Left ventricle myocardium inferior (tissue), 1 donor: ENCODE measurements around the gene TEX51. TPM values are rescaled to one million over a fixed set of nuclear protein-coding genes. Genes with fewer than 3 reads are reported as not detected.

Source experiments
- DNase-seq: peaks from one replicate; pipeline ENCODE4 v3.0.0-alpha.2; 2020
- H3K27ac ChIP-seq: fragments of 200-600 bp; replicated peaks from 2 replicates; pipeline ENCODE4 v1.8.0; 2021
- H3K27me3 ChIP-seq: fragments of 200-600 bp; 2 replicates; pipeline ENCODE4 v1.8.0; 2021; ENCODE audit warnings: low read depth
- H3K36me3 ChIP-seq: fragments of 200-600 bp; 2 replicates; pipeline ENCODE4 v1.8.0; 2021
- H3K4me1 ChIP-seq: fragments of 200-600 bp; 2 replicates; pipeline ENCODE4 v1.8.0; 2021
- H3K4me3 ChIP-seq: fragments of 200-600 bp; 2 replicates; pipeline ENCODE4 v1.8.0; 2021; ENCODE audit warnings: mild to moderate bottlenecking, moderate library complexity
- H3K9me3 ChIP-seq: fragments of 200-600 bp; replicated peaks from 2 replicates; pipeline ENCODE4 v1.8.0; 2021
- CTCF ChIP-seq: fragments of 200-600 bp; IDR thresholded peaks from 2 replicates; pipeline ENCODE4 v1.8.0; 2021; ENCODE audit warnings: antibody characterized with exemption, mild to moderate bottlenecking, borderline replicate concordance
- intact Hi-C: fragments of 100-400 bp; cut with micrococcal nuclease; formaldehyde crosslinking; loops from one replicate; pipeline ENCODE4 v1.11.0; 2022
- total RNA-seq: library from RNA; stranded (reverse); fragmentation: NEBNext Ultra II Directional; extraction: Animal tissue kit (Norgen Biotek cat#: 25700); gene quantifications from one replicate; pipeline ENCODE4 v1.2.1, GENCODE V29; 2021
- donor health status: DM: no; HTN: yes; CAD: no; lungs with severe emphysema.

Gene TEX51
- total RNA-seq, 1 donor from 2014 or later, result not detected

GRCh38 chr2:126908721-126909177 is 10.1 kb downstream of the TEX51 start:
- H3K9me3 ChIP-seq, result peaks cover 13% of the 10 kb centered on the region
- H3K27me3 ChIP-seq, result peaks cover 63% of the 10 kb centered on the region
- no peak overlapping the region for H3K4me3 ChIP-seq
- intact Hi-C loops, result no loop called here
- no peaks in the 10 kb centered on the region for H3K36me3 ChIP-seq
- DNase-seq, result no peak
- H3K27ac ChIP-seq, result no peak overlapping the region
- H3K4me1 ChIP-seq, result no peaks in the 10 kb centered on the region
- no peak for TF ChIP-seq CTCF

- Histone ChIP-seq H3K27ac (no peak overlapping the region), H3K9me3 (peaks cover 7% of the 10 kb centered on the region), H3K4me1 (no peaks in the 10 kb centered on the region), H3K36me3 (no peaks in the 10 kb centered on the region), H3K27me3 (peaks cover 63% of the 10 kb centered on the region), H3K4me3 (no peak overlapping the region)
- DNase-seq, result no peak
- TF ChIP-seq CTCF, result no peak
- intact Hi-C loops, result no loop called here
Observed at GRCh38 chr2:126909366-126909765, 10.7 kb downstream of the TEX51 start.

- Histone ChIP-seq H3K27me3 (peaks cover 64% of the 10 kb centered on the region), H3K4me1 (no peaks in the 10 kb centered on the region), H3K9me3 (peaks cover 3% of the 10 kb centered on the region), H3K4me3 (no peak overlapping the region), H3K36me3 (no peaks in the 10 kb centered on the region), H3K27ac (no peak overlapping the region)
- no peak for TF ChIP-seq CTCF
- intact Hi-C loops, result no loop called here
- no peak for DNase-seq
Observed at GRCh38 chr2:126909781-126910180, 11.1 kb downstream of the TEX51 start.

GRCh38 chr2:126910637-126911036 is 11.9 kb downstream of the TEX51 start:
- intact Hi-C loops, result no loop called here
- Histone ChIP-seq H3K9me3 (no peaks in the 10 kb centered on the region), H3K36me3 (no peaks in the 10 kb centered on the region), H3K4me3 (no peak overlapping the region), H3K27ac (no peak overlapping the region), H3K4me1 (no peaks in the 10 kb centered on the region), H3K27me3 (peaks cover 64% of the 10 kb centered on the region)
- TF ChIP-seq CTCF, result no peak
- DNase-seq, result no peak

GRCh38 chr2:126911111-126911796 is 12.6 kb downstream of the TEX51 start:
- peaks cover 58% of the 10 kb centered on the region for H3K27me3 ChIP-seq
- H3K9me3 ChIP-seq, result no peaks in the 10 kb centered on the region
- H3K27ac ChIP-seq, result no peak overlapping the region
- TF ChIP-seq CTCF, result no peak
- H3K36me3 ChIP-seq, result no peaks in the 10 kb centered on the region
- H3K4me3 ChIP-seq, result no peak overlapping the region
- intact Hi-C loops, result no loop called here
- no peak for DNase-seq
- H3K4me1 ChIP-seq, result no peaks in the 10 kb centered on the region
